Nephron progenitor cell (in vitro differentiated cells): ENCODE results near the gene EGFLAM.

Source experiments
- DNase-seq: peaks from one replicate; pipeline ENCODE4 v3.0.0; 2021
- H3K27ac Mint-ChIP-seq: 2 replicates; pipeline ENCODE4 v1.8.0; 2021; ENCODE audit warnings: mild to moderate bottlenecking, moderate library complexity, mixed read lengths
- H3K27me3 Mint-ChIP-seq: 2 replicates; pipeline ENCODE4 v1.8.0; 2021; ENCODE audit warnings: mild to moderate bottlenecking, low read depth, mixed read lengths; ENCODE audit not compliant: poor library complexity
- H3K36me3 Mint-ChIP-seq: 2 replicates; pipeline ENCODE4 v1.8.0; 2021; ENCODE audit warnings: low read depth, mixed read lengths
- H3K4me1 Mint-ChIP-seq: 2 replicates; pipeline ENCODE4 v1.8.0; 2021; ENCODE audit warnings: mixed read lengths
- H3K4me3 Mint-ChIP-seq: 2 replicates; pipeline ENCODE4 v1.8.0; 2021; ENCODE audit warnings: mild to moderate bottlenecking, moderate library complexity, mixed read lengths
- H3K9me3 Mint-ChIP-seq: 2 replicates; pipeline ENCODE4 v1.8.0; 2021; ENCODE audit warnings: mild to moderate bottlenecking, moderate library complexity, mixed read lengths
- TF ChIP-seq, protein P1 (sequence below): fragments of 200-600 bp; sonication (generic); IDR thresholded peaks from 2 replicates; pipeline ENCODE4 v1.5.0; 2021; ENCODE audit warnings: antibody characterized with exemption

EGFLAM gene

DNA sequence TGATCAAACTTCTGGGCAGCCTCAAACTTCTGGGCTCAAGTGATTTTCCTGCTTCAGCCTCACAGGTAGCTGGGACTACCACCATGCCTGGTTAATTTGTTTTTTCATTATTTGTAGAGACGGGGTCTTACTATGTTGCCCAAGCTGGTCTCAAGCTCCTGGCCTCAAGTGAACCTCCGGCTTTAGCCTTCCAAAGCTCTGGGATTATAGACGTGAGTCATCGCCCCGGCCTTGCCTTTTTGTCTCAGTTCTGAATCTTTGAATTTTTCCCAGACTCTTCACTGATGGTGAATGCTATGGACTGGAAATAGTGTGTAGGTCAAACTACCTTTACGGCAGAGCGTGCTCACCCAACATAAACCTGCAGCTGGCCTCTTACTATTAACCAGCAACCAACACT lies 32.3 kb upstream of the EGFLAM start:
- H3K4me1 Mint-ChIP-seq = peaks cover 19% of the 10 kb centered on the region
- peaks cover 3% of the 10 kb centered on the region for H3K27me3 Mint-ChIP-seq
- H3K9me3 Mint-ChIP-seq = peaks cover 11% of the 10 kb centered on the region
- no peak overlapping the region for H3K4me3 Mint-ChIP-seq
- H3K36me3 Mint-ChIP-seq = no peaks in the 10 kb centered on the region
- TF ChIP-seq, protein P1, sequence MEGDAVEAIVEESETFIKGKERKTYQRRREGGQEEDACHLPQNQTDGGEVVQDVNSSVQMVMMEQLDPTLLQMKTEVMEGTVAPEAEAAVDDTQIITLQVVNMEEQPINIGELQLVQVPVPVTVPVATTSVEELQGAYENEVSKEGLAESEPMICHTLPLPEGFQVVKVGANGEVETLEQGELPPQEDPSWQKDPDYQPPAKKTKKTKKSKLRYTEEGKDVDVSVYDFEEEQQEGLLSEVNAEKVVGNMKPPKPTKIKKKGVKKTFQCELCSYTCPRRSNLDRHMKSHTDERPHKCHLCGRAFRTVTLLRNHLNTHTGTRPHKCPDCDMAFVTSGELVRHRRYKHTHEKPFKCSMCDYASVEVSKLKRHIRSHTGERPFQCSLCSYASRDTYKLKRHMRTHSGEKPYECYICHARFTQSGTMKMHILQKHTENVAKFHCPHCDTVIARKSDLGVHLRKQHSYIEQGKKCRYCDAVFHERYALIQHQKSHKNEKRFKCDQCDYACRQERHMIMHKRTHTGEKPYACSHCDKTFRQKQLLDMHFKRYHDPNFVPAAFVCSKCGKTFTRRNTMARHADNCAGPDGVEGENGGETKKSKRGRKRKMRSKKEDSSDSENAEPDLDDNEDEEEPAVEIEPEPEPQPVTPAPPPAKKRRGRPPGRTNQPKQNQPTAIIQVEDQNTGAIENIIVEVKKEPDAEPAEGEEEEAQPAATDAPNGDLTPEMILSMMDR = no peak
- no peak overlapping the region for H3K27ac Mint-ChIP-seq
- no peak for DNase-seq

DNA sequence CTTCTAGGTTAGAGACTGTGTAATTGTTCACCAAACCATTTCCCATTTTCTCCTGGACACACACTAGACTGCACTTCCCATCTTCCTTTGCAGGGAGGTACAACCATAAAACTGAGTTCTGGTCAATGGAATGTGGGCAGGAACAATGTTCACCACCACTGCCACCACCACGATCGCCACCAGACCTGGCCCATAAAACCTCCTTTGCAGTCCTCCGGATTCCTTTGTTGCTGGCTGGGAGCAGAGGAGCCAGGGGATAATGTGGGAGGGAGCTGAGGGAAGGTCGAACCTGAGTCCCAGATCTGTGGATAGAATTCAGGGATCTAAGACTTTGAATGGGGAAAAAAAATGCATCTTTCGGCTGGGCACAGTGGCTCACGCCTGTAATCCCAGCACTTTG lies 29.4 kb upstream of the EGFLAM start:
- Mint-ChIP-seq H3K4me3 (no peak overlapping the region), H3K9me3 (peaks cover 14% of the 10 kb centered on the region), H3K27ac (peak overlapping the region; percentile 69), H3K4me1 (peaks cover 19% of the 10 kb centered on the region), H3K27me3 (peaks cover 6% of the 10 kb centered on the region), H3K36me3 (no peaks in the 10 kb centered on the region)
- DNase-seq = no peak
- TF ChIP-seq, protein P1 = no peak

DNA sequence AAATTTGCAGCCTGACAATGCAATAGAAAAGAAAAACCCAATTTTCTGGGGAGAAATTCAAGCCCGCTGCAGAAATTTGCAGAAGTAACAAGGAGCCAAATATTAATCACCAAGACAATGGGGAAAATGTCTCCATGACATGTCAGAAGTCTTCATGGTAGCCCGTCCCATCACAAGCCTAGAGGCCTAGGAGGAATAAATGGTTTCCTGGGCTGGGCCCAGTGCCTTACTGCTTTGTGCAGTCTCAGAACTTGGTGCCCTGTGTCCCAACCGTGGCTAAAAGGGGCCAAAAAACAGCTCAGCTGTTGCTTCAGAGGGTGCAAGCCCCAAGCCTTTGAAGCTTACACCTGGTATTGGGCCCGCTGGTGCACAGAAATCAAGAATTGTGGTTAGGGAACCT lies 23.6 kb upstream of the EGFLAM start:
- Mint-ChIP-seq H3K27me3 (peaks cover 3% of the 10 kb centered on the region), H3K4me1 (peaks cover under 1% of the 10 kb centered on the region), H3K4me3 (no peak overlapping the region), H3K27ac (no peak overlapping the region), H3K36me3 (no peaks in the 10 kb centered on the region), H3K9me3 (peaks cover 34% of the 10 kb centered on the region)
- no peak for DNase-seq
- TF ChIP-seq, protein P1 = no peak

DNA sequence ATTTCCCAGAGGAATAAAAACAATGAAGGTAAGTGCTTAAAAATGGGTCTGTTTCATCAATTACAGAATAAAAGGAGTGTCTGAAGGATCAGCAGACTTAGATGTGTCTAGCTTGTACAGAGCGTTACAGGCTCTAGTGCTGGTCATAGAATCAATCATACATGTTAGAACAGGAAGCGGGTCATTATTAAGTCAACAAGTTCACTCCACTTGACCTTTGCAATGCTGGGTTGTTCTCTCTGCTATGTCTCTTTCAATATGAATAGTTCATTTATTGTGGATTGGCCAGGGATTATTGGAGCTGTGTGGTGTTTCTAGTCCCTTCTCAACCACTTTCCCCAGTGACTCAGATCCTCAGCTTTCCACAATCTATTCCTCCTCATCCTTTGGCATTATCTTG lies 20.7 kb upstream of the EGFLAM start:
- Mint-ChIP-seq H3K9me3 (peaks cover 29% of the 10 kb centered on the region), H3K27me3 (no peaks in the 10 kb centered on the region), H3K36me3 (no peaks in the 10 kb centered on the region), H3K4me3 (no peak overlapping the region), H3K4me1 (peaks cover 10% of the 10 kb centered on the region), H3K27ac (no peak overlapping the region)
- DNase-seq = no peak
- TF ChIP-seq, protein P1 = no peak

DNA sequence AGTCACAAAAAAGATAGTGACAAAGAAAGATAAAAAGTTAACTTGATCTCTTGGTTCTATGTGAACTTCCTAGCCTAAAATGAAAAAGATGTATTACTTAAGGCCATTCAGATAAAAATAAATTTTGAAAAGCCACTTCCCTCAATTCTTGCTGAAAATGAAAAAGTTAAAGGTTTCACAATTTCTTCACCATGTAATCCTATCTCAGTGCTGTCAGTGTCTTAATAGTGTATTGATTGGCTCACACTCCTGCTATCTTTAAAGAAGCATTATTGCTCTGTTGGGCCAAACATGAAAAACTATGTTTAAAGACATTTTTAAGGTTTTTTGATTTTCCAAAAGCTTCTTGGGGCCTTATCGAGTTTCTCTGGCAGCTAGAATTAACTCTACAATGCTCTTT lies 18.1 kb upstream of the EGFLAM start:
- peaks cover 10% of the 10 kb centered on the region for H3K4me1 Mint-ChIP-seq
- TF ChIP-seq, protein P1 = no peak
- H3K27ac Mint-ChIP-seq = no peak overlapping the region
- H3K27me3 Mint-ChIP-seq = no peaks in the 10 kb centered on the region
- no peaks in the 10 kb centered on the region for H3K36me3 Mint-ChIP-seq
- no peak for DNase-seq
- H3K9me3 Mint-ChIP-seq = peaks cover 12% of the 10 kb centered on the region
- H3K4me3 Mint-ChIP-seq = no peak overlapping the region

DNA sequence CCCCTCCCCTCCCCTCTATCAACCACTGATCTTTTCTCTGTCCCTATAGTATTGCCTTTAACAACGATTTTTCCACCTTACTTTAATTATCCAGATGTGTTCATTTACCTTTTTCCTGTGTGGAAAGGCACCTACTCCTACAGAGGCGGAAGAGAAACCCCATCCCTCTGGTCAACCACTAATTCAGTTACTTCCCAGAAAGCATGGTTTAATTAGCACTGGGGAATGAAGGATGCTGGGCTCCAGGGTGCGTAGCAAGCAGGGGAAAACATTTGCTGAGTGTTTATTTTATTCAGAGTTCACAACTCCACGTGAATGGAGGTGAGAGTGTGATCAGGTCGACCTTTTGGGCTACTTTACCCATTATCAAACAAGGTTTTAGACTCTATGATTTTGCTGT lies 16.7 kb upstream of the EGFLAM start:
- peaks cover 10% of the 10 kb centered on the region for H3K4me1 Mint-ChIP-seq

More for the DNA sequence above, 16.7 kb upstream of the EGFLAM start:
- no peak for DNase-seq
- no peak overlapping the region for H3K27ac Mint-ChIP-seq
- TF ChIP-seq, protein P1 = no peak
- no peaks in the 10 kb centered on the region for H3K36me3 Mint-ChIP-seq
- no peaks in the 10 kb centered on the region for H3K9me3 Mint-ChIP-seq
- H3K4me3 Mint-ChIP-seq = no peak overlapping the region
- H3K27me3 Mint-ChIP-seq = no peaks in the 10 kb centered on the region
